Measurements from ENCODE around the gene PIR.

Gene PIR

GRCh38 chrX:15483891-15484290, 9.2 kb downstream of the PIR start:
- no peak for DNase-seq (ENCODE audit: low read depth)

- no peak for DNase-seq (ENCODE audit: low read depth)
Measured at GRCh38 chrX:15475486-15475885, 17.6 kb downstream of the PIR start.

- DNase-seq (ENCODE audit: low read depth) = no peak
Measured at GRCh38 chrX:15475021-15475420, 18.1 kb downstream of the PIR start.

GRCh38 chrX:15474028-15474427, 19.1 kb downstream of the PIR start:
- no peak for DNase-seq (ENCODE audit: low read depth)

GRCh38 chrX:15472531-15472930, 20.6 kb downstream of the PIR start:
- DNase-seq (ENCODE audit: low read depth) = peak; percentile 29

GRCh38 chrX:15471028-15471427, 22.1 kb downstream of the PIR start:
- DNase-seq (ENCODE audit: low read depth) = peak; percentile 46

- no peak for DNase-seq (ENCODE audit: low read depth)
Measured at GRCh38 chrX:15469613-15470012, 23.5 kb downstream of the PIR start.

GRCh38 chrX:15468036-15468435, 25.1 kb downstream of the PIR start:
- peak; percentile 41 for DNase-seq (ENCODE audit: low read depth)

GRCh38 chrX:15465896-15466651, 27.1 kb downstream of the PIR start:
- peak; percentile 35 for DNase-seq (ENCODE audit: low read depth)

- DNase-seq (ENCODE audit: low read depth) = peak; percentile 5
Measured at GRCh38 chrX:15465347-15465746, 27.8 kb downstream of the PIR start.

- DNase-seq (ENCODE audit: low read depth) = no peak
Measured at GRCh38 chrX:15464704-15465103, 28.4 kb downstream of the PIR start.

- peak; percentile 8 for DNase-seq (ENCODE audit: low read depth)
Measured at GRCh38 chrX:15451913-15452312, 41.2 kb downstream of the PIR start.

GRCh38 chrX:15448010-15448639, 45.0 kb downstream of the PIR start:
- peak; percentile 7 for DNase-seq (ENCODE audit: low read depth)

- DNase-seq (ENCODE audit: low read depth) = no peak
Measured at GRCh38 chrX:15441464-15441863, 51.7 kb downstream of the PIR start.

GRCh38 chrX:15438332-15438731, 54.8 kb downstream of the PIR start:
- DNase-seq (ENCODE audit: low read depth) = no peak

GRCh38 chrX:15437724-15438123, 55.4 kb downstream of the PIR start:
- no peak for DNase-seq (ENCODE audit: low read depth)

GRCh38 chrX:15435836-15436619, 57.1 kb downstream of the PIR start:
- DNase-seq (ENCODE audit: low read depth) = peak; percentile 17

- DNase-seq (ENCODE audit: low read depth) = no peak
Measured at GRCh38 chrX:15434205-15434604, 58.9 kb downstream of the PIR start.

- no peak for DNase-seq (ENCODE audit: low read depth)
Measured at GRCh38 chrX:15430584-15430983, 62.5 kb downstream of the PIR start.

GRCh38 chrX:15430076-15430475, 63.1 kb downstream of the PIR start:
- no peak for DNase-seq (ENCODE audit: low read depth)

- DNase-seq (ENCODE audit: low read depth) = no peak
Measured at GRCh38 chrX:15425024-15425423, 68.1 kb downstream of the PIR start.

- no peak for DNase-seq (ENCODE audit: low read depth)
Measured at GRCh38 chrX:15418707-15419181, 74.4 kb downstream of the PIR start.

Data from amniotic epithelial cell (primary cell).